DMS114 treated with DMSO at 0.1 percent for 48 hours (cell line): ENCODE measurements around the gene PRSS2.

Experiments
- DNase-seq: peaks from one replicate; lab custom pipeline; 2025; ENCODE audit not compliant: unreplicated experiment; lab: John Stamatoyannopoulos, UW

PRSS2 gene

GRCh38 chr7:142819530-142819929 lies 48.8 kb downstream of the PRSS2 start:
- DNase-seq: no peak

DNA sequence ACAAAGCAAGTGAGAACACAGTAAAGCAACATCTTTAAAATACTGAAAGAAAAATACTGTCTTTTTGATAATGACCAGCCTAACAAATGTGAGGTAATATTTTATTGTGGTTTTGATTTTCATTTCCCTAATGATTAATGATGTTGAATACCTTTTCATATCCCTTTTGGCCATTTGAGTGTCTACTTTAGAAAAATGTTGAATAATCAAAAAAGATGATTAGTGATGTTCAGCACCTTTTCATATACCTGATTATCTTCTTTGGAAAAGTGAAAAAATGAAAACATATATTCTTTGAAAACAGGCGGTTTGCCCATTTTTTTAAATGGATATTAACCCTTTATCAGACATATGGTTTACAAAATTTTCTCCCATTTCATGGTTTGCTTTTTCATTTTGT lies 51.9 kb downstream of the PRSS2 start:
- DNase-seq: no peak
